HG02588 (cell line): ENCODE data around the gene MAP9.
"Not testable (repeated sequence)": the region's sequence is repeated elsewhere in the genome, so short reads cannot be mapped to it uniquely, and the experiment has no call there.

Source experiments
- ATAC-seq: cut with Tn5 transposase; IDR thresholded peaks from one replicate; pipeline ENCODE4 v1.9.1; 2021; ENCODE audit warnings: mild to moderate bottlenecking, moderate library complexity; ENCODE audit not compliant: unreplicated experiment

Gene MAP9

GRCh38 chr4:155376387-155377268 lies at the start of gene MAP9:
Gene MAP9, minus strand, starts transcription at chr4:155376965. Its CDS starts 1,115 bp downstream, at chr4:155375850.
- peak; percentile 98 for ATAC-seq

DNA sequence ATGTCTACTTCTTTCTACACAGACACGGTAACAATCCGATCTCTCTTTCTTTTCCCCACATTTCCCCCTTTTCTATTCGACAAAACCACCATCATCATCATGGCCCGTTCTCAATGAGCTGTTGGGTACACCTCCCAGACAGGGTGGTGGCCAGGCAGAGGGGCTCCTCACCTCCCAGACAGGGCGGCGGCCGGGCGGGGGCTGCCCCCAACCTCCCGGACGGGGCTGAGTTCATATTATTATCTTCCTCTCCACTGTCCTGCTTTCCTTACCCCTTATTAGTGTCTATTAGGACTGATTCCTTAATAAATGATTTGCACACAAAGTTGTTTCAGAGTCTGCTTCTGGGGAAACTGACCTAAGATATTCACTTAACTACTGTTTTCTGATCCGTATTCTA lies 48.0 kb upstream of the MAP9 start:
- ATAC-seq: not testable (repeated sequence)

DNA sequence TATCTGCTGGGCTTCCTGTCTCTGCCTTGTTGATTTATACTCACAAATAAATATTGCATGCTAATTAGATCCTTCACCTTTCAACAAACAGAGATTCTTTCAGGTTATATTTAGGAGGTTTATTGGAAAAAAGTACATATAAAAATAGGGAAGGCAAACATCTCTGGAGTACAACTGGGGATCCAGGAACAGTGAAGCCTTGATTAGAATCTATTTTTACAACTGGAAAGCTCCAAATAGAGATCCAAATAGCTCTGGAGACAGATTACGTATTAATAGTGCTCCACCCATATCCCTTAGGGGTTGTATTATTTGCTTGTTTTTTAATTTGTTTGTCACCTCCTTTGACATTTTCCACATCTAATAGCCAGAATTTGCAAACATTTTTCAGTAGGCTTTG lies 46.9 kb upstream of the MAP9 start:
- no peak for ATAC-seq

GRCh38 chr4:155419266-155419665 lies 42.5 kb upstream of the MAP9 start:
- no peak for ATAC-seq

DNA sequence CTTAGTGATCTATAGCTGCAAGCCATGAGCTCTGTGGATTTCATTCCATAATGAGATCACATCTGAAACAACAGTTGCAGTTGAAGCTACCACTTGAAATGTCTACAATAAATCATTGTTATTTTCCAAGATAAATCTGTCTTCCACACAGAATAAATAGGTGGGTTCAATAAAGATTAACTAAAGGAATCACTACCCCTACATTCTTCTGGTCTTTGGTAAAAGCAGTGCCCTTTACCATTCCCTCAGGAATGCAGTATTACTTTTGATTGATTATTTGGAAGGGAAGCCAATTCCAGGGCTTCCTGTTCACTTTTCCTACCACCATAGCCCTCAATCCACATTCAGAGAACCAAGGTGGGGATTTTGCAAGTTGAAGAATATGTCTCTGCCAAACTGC lies 38.9 kb upstream of the MAP9 start:
- ATAC-seq: no peak

GRCh38 chr4:155413451-155413850 lies 36.7 kb upstream of the MAP9 start:
- no peak for ATAC-seq

DNA sequence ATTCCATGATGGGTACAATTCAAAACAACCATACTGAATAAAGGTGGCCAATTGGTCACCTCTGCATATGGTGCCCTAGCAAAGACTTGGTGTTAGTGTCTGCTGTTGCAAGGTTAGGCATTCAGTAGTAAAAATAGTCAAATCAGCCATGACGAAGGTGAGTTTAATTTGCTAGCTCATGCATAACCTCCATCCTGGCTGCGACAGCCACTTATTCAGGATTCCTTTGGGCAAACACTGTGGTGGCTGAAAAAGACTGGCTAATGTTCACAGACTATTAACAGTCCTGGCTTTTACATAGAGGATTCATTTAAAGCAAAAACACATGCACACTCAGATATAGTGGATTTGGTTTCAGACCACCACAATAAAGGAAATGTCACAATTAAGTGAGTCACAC lies 34.8 kb upstream of the MAP9 start:
- ATAC-seq: no peak

DNA sequence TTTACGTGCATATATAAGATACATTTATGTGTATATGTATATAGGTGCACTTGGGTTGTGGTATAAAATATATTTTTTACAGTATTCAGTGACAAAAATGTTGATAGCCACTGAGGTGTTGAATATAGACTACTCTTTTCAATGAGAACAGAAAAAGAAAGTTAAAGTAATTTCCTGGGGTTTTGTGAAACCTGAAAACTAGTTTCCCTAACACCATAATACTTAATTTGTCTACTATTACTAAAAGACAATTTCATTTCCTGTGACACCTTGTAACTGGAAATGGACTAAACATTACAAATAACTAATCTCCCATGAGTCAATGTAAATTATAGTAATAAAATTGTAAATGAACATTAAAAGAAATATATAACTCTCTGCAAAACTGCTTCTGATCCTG lies 32.0 kb upstream of the MAP9 start:
- ATAC-seq: no peak

- no peak for ATAC-seq
Observed at GRCh38 chr4:155407480-155407879, 30.7 kb upstream of the MAP9 start.

DNA sequence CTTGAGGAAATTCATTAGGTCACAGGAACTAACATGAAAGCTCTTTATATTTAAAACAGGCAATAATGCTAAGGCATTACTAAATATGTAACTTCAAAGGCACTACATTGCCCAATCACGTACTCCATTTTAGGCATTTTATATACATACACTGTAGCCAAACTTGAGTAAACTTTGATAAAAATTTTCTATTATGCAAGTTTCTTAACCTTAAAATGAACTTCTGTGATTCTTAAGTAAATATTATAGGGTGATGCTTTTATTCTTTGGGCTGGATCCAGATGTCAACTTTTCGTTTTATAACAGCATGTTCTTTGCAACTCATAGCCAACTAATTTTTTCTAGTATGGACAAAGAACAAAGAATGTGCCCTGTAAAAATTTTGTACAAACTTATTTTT lies 28.3 kb upstream of the MAP9 start:
- no peak for ATAC-seq

- ATAC-seq: no peak
Observed at GRCh38 chr4:155403886-155404285, 27.1 kb upstream of the MAP9 start.

- ATAC-seq: no peak
Observed at GRCh38 chr4:155402941-155403340, 26.2 kb upstream of the MAP9 start.

GRCh38 chr4:155400893-155401292 lies 24.1 kb upstream of the MAP9 start:
- ATAC-seq: no peak

DNA sequence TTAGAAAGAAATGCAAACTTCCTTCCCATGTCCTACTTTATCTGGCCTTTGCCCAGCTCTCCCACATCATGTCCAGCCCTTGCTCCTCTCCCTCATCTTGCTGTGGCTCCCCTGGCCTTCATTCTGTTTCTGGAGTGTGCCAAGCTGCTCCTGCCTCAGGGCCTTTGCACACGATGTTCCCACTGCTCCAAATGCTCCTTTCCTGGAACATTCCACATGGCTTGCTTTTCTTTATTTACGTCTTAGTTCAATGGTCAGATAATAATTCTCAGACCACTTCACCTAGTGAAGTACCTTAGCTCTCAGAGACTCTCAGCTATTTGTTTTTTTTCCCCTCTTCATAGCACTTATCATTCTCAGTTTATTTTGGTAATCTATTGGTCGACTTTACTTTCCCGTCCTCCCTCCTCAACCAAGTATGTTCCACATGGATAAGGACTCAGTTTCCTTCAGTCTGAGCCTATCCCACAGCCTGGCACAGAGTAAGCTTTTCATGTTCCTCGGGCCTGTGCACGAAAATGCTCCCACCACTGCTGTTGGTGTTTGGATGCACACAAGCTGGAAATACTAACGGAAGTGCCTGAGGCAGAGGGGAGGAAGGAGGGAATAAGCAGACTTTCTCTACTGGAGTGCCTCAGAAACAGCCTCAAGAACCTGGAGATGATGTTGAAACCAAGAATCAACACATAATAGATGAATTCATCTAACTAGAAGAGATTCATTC lies 23.4 kb upstream of the MAP9 start:
- ATAC-seq: no peak

DNA sequence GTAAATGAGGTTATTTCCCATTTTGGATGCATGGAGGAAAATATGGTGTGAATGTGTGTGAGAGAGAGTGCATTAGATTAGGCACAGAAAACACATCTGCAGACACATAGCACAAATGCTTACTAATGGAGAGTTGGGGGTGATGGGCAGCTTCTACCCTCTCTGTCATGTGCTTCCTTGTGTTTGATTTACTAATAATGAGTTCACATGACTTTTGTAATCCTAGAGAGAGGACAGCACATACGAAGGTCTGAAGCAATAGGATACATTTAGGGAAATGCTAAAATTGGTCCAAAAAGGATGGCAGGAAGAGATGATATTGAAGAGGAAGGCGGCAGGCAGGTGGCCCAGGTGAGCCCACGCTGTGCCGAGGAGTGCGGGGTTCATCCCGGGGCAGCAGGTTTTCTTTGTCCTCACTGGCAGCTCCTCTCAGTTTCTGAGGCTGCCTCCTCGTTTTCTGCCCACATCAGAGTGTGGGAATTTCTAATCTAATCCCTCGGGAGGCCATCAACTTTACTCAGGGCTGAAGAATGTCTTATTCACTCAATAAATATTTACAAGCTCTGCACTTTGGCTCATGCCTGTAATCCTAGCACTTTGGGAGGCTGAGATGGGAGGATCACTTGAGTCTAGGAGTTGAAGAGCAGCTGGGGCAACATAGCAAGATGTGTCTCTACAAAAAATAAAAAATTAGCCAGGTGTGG lies 15.9 kb upstream of the MAP9 start:
- no peak for ATAC-seq

GRCh38 chr4:155391932-155392331 lies 15.2 kb upstream of the MAP9 start:
- ATAC-seq: no peak

DNA sequence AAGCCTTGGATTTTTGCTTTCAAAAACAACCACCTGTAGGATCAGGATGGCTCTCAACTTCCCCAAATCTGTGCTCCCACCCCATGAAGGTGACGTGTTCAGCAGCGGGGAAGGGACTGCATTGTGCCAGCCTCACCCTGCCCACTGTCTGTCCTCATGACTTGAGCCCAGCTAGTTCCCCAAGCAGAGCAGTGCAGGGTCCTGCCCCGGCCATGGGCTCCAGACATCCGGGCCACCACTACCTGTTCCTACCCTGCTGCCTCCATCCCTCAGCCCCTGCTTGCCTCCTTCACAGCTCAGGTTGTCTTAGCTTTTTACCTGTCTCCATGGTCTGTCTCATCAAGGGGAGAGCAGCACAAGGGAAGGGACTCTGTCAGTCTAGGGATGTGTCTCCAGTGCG lies 11.4 kb upstream of the MAP9 start:
- ATAC-seq: no peak

DNA sequence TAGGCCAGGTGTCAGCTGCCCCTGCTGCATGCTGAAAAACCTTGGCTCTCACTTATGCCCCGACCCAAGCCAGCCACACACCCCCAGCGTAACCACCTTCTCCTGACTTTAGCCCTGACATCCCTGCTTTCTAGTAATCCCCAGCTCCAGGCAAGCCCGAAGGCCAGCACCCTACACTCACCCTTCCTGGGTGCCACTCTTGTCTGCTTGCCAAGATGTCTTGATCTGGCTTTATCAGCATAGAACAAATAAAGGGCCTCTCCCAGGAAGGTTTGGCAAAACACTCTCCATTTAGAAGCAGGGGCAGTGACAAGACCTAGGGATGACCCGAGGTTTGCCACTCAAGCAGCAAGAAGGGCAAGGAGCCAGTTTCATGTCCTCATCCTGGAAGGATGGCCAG lies 6.8 kb upstream of the MAP9 start:
- ATAC-seq: no peak

DNA sequence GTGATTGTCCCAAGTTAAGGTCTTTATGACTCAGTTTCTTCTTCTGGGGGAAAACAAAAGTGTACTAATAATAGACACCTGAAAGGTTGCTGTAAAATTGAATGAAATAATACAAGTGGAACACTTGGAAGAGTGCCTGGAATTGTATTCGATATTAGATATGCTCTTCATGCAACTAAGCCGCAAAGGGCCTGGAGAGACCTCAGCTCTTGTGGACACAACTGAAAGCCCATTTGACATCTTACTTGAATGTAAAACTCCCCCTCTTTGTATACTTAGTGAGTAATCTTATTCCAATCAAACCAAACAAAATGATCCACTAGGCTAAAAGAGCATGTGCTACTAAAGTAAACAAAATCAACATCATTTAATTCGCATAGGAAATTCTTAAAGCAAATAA lies 511 bp upstream of the MAP9 start:
- no peak for ATAC-seq

DNA sequence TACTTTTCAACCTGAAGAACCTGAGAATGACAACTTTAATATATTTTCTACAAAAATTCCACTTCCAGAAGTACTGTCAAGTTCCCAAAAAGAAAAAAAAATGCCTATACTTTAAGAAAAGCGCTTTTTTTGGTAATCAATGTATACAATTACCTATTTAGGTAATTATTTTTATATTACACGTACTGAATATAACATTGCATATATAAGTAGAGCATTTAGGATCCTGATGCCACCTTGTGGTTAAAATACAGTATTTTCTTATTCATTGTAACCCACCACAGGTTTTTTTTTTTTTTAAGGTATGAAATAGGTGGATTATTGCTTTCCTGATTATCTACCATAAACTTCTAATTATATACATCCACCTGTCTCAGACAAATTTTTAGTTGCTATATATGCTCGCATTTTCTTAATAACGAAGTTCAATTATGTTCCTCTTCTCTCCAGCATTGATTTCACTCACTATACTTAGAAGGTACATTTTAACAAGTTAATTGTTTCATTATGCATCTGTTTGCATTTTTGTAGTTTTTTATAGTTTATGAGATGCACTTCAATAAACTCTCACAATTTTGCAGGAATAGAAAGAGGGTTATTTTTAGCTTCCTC lies 5.2 kb downstream of the MAP9 start:
- ATAC-seq: no peak

DNA sequence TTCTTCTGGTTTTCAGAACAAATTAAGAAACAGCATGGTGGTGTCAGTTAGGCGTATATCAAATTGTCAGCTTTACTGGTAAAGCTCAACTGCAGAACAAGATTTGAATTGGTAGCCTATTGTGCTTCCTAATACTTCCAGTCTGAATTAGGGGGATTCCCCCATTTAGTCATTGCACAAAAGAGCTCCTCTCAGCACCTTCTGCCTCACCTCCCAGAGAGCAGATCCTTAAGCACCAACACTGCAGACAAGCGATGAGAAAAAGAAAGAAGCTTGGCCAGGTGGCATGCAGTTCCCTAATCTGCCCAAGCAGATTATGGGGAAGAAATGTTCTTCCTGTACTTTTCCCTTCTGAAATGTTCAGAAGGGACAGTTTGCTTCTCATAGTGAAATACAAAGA lies 9.2 kb downstream of the MAP9 start:
- ATAC-seq: peak; percentile 78
